Germinal center (tissue), 1 donor: Measurements from ENCODE around the gene PDAP1.
A peak's percentile ranks its signal among the peaks of the same experiment; 100 is the strongest.
"Not testable (repeated sequence)": the region's sequence is repeated elsewhere in the genome, so short reads cannot be mapped to it uniquely, and the experiment has no call there.

ENCODE experiments used
- DNase-seq: peaks from one replicate; pipeline ENCODE4 v3.0.0; 2012; ENCODE audit warnings: mixed read lengths, low spot score

The PDAP1 gene

GRCh38 chr7:99408379-99409191, at the start of gene PDAP1, which contains the start of gene BUD31:
Gene PDAP1 (minus strand): TSS chr7:99408597. CDS start chr7:99408548, 49 bp downstream.
Gene BUD31 (plus strand): TSS chr7:99408969. CDS start chr7:99411093, 2,124 bp downstream.
- DNase-seq = peak; percentile 94

DNA sequence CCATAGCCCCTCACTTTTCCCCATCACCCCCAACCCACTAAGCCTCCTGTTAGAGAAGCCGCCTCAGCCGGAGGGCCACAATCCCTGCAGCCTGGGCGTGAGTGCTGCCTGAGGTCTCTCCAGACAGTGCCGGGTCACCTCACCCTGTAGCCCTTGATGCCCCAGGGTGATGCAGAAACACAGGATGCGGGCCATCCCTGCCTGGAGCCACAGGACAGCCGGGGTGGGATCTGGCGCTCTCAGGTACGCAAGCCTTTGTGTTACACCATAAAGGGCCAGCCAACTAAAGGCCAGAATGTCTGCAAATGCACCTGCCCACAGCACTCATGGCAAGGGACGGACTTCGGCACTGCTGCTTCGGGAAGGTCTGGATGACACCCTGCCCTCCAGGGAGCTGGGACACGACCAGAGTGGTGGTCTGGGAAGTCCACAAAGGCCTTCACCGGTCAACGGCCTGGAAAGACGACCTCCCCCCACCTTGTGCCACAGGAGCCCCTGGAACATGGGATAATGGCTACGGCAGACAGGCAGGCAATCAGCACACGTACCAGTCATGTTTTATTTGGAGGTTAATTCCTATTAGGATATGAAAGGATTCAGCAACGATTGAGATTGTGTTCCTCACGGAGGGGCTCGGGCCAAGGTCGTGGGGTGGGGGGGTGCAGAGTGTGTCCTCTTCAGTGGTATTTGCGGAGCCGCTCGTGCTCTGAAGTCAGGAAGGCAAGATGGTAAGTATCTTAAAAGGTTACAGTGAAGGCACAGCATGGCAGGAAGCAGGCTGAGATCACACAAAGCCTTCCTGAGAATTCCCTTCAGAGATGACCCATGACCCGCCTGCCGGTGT, 49.5 kb upstream of the PDAP1 start:
- DNase-seq = no peak

DNA sequence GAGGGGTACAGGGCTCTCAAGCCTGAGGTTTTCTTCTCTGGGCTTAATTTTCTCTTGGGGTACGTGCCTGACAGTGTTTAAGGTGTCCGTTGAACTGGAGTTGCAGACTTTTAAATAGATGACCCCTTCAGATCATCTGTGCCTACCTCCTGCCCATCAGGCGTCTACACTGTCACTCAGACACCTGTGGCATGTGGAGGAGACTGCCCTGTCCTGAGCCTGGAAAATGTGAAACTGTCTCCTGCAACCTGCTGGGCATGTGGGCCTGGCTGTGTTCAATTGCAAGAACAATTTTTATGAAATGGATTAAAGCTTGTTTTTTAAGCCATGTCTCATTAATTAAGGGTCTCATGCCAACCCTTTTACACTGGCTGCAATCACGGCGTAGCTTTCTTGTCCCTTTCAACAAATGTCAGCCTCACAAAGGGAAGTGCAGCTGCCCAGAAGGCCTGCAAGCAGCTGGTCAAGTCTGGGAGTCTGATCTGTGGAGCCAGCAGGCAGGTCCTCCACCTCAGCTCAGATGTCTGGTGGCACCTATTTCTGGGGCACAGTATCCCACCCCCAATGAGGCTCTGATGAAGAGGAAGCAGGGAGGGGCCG, 48.8 kb upstream of the PDAP1 start:
- DNase-seq = no peak

DNA sequence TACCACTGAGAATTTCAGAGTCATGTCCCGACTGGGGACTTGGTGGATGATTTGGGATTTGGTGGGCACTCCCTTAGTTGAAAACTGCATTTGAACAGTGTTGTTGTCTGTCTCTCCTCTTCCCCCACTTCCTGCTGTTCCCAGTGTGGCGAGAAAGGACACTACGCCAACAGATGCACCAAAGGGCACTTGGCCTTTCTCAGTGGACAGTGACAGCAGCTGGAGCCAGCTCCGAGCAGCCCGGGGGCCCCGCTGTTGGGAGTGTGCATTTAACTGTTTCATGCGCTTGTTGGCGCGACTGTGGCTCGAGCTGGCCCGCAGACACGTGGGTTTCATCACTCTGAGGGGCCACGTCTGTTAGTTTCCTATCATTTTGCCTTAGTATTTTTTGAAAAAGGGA, 47.9 kb upstream of the PDAP1 start:
- no peak for DNase-seq

DNA sequence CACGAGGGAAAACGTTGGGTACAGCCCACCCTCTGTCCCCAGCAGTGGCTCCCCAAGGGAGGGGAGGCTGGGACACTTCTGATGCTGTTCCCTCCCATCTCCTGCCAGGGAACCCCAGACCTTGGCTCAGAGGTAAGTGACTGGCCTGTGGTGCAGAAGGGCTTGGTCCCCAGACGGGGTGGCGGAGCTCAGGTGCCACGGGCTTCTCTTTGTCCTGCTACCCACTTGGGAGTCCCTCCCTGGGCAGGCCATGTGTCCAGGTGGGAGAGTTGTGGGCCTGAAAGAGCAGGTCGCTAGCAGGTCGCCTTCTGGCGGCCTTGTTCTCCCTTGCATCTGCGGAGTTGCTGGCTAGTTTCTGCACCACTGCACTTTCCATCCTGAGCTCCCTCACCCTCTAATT, 47.5 kb upstream of the PDAP1 start:
- no peak for DNase-seq

DNA sequence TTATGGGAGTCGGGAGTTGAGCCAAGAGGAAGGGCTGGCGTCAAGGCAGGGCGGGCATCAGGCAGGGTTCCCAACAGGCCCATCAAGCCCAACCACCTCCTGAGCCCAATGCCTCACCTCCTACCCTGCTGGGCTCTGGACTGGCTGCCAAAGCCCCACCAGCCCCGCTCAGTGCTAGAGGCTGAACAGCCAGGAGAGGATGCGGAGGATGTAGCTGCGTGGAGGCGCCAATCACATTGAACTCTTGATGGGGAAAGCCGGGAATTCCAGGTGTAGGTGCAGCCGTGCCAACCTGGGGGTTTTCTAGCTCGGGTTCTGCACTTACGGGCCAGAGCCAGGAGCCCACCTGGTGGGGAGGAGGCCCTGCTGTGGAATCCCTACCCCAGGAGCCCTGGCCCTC, 44.7 kb upstream of the PDAP1 start:
- no peak for DNase-seq

DNA sequence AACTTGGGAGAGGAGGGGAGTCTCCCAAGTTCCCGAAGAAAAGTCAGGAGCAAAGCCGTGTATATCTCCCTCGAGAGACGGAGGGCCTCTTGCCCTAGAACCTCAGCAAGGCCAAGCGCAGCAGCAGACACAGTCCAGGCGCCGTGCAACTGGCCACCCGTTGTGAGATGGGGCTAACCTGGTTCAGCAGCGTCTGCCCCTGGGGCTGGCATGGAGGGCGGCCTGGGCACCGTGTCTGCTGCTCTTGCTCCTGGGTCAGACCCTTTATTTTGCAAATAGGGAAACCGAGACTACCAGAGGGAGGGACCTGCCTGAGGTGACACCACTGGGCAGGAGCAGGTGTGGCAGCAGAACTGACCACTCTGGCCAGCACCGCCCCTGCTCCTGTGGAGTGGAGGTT, 44.1 kb upstream of the PDAP1 start:
- DNase-seq = no peak

GRCh38 chr7:99451936-99452335, 43.5 kb upstream of the PDAP1 start:
- no peak for DNase-seq

DNA sequence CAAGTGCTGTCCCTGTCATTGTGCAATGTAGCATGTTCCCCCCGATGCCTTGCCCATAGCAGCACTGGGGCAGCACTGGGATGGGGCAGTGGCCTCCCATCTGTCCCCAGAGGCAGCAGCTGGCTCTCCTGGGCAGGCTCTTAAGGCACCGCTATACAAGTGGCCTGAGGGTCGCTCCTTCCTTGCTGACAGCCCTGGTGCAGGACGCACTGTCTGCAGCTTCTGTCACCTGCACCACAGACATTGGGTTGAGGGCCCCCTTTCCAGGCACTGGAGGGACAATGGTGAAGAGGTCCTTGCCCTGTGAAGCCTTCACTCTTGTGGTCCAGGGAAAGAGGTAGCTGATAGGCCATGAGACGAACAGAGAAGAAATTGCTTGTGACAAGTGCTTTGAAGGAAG, 40.9 kb upstream of the PDAP1 start:
- DNase-seq = no peak

- no peak for DNase-seq
Observed at GRCh38 chr7:99448855-99449254, 40.5 kb upstream of the PDAP1 start.

GRCh38 chr7:99447943-99448342, 39.5 kb upstream of the PDAP1 start:
- no peak for DNase-seq

DNA sequence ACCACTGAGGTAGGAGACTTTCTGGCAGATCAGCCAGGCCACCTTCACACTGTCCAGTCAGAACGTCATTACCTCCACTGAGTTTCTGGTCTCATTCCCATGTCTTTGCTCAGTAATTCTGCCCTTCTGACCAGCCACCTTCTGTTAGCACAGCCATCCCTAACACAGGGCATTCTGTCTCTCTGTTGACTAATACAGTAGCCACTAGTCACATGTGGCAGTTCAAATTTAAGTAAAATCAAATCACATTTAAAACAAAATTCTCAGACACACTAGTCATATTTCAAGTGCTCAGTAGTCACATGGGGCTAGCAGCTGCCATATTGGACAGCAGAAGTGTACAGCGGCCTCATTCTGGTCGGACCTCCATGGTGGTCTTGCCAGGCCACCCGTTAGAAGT, 37.7 kb upstream of the PDAP1 start:
- DNase-seq = no peak

DNA sequence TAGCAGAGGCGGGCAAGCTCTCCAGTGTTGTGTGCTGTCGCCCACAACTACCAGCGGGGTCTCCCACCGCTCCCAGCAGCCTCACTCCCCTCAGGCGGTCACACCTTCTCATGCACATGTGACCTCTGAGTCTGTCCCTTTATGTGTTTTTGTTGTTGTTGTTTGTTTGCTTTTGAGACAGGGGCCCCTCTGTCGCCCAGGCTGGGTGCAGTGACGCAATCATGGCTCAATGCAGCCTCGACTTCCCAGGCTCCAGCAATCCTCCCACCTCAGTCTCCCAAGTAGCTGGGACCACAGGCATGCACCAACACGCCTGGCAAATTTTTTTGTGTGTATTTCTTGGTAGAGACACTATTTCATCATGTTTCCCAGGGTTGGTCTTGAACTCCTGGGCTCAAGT, 31.8 kb upstream of the PDAP1 start:
- no peak for DNase-seq

GRCh38 chr7:99438573-99439480, 30.4 kb upstream of the PDAP1 start, which contains the start of the genes CPSF4 and PTCD1:
Gene CPSF4 (plus strand): TSS chr7:99438943. CDS start chr7:99439083, 140 bp downstream.
Gene PTCD1 (minus strand): TSS chr7:99438798. CDS start chr7:99435242, 3,556 bp downstream.
- peak; percentile 93 for DNase-seq

GRCh38 chr7:99437946-99438572, 29.7 kb upstream of the PDAP1 start:
- no peak for DNase-seq

DNA sequence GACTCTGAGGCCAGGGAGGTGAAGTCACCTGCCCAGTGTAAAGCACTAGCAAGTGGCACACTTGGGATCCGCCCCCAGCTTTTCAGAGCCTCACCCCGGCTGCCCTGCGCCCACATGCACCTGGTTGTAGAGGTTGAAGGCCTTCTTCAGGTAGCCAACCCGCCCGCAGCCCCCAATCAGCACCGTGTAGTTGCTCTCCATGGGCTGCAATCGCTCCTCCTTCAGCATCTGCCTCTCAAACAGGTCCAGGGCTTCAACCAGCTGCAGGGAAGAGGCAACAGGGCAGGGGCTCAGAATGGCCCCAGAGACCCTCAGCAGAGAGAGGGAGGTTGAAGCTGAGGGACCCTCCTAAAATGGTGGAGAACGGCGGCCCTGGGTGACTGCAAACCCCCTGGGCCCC, 24.8 kb upstream of the PDAP1 start:
- DNase-seq = no peak

DNA sequence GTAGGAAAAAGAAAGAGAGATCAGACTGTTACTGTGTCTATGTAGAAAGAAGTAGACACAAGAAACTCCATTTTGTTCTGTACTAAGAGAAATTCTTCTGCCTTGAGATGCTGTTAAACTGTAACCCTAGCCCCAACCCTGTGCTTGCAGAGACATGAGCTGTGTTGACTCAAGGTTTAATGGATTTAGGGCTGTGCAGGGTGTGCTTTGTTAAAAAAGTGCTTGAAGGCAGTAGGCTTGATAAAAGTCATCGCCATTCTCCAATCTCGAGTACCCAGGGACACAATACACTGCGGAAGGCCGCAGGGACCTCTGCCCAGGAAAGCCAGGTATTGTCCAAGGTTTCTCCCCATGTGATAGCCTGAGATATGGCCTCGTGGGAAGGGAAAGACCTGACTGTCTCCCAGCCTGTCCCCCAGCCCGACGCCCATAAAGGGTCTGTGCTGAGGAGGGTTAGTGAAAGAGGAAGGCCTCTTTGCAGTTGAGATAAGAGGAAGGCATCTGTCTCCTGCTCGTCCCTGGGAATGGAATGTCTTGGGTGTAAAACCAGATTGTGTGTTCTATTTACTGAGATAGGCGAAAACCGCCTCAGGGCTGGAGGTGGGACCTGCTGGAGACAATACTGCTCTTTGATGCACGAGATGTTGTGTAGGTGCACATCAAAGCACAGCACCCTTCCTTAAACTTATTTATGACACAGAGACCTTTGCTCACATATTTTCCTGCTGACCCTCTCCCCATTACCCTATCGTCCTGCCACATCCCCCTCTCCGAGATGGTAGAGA, 23.6 kb upstream of the PDAP1 start:
- DNase-seq = not testable (repeated sequence)

DNA sequence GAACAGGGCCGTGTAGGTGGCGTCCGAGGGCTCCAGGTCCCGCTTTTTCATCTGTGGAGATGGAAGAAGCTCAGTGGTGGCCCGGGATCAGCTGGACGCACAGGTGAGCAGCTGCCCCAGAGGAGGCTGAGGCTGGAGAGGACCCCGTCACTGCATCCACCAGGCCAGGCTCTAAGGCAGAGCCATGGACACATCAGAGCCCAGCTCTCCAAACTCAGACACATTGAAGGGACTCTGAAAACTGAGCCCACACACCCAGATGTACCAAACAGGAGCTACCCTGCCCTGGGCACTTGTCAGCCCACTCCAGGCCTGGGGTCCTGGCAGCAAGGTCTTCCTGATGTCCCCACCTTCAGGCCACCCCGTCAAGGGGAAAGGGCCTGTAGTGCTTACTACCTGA, 21.4 kb upstream of the PDAP1 start:
- no peak for DNase-seq

- DNase-seq = no peak
Observed at GRCh38 chr7:99428972-99429566, 20.7 kb upstream of the PDAP1 start.
